Urinary bladder (tissue), 4 donors: ENCODE data around the gene MAP6D1. TPM values are rescaled to one million over a fixed set of nuclear protein-coding genes. Genes with fewer than 3 reads are reported as not detected.
A peak's percentile ranks its signal among the peaks of the same experiment; 100 is the strongest.

ENCODE experiments used
- DNase-seq: peaks from one replicate; pipeline ENCODE4 v3.0.0-alpha.2; 2015; ENCODE audit errors: extremely low spot score
- H3K27ac ChIP-seq: one replicate; pipeline ENCODE4 v1.5.1; 2013; ENCODE audit warnings: low read depth, mild to moderate bottlenecking, moderate library complexity
- H3K36me3 ChIP-seq: one replicate; pipeline ENCODE4 v1.6.1; 2013; ENCODE audit warnings: mild to moderate bottlenecking, moderate library complexity; ENCODE audit not compliant: insufficient read depth
- H3K4me1 ChIP-seq: one replicate; pipeline ENCODE4 v1.6.1; 2013; ENCODE audit warnings: mild to moderate bottlenecking, moderate library complexity; ENCODE audit not compliant: insufficient read depth
- H3K4me3 ChIP-seq: one replicate; pipeline ENCODE4 v1.5.1; 2013; ENCODE audit warnings: low read depth, low read length
- WGBS: extraction: QIAGEN DNeasy Blood & Tissue Kit; methylation state at CpG from one replicate; pipeline ENCODE4 v1.1.7; 2013; 5-methylcytosine and 5-hydroxymethylcytosine counted together
- polyA plus RNA-seq: library from polyadenylated mRNA; stranded (reverse); fragments of 200-250 nt; gene quantifications from one replicate; pipeline ENCODE4 v1.2.3, GENCODE V29; 2013
- total RNA-seq: library from RNA; depleted of rRNA; stranded (reverse); fragments of >200 nt; gene quantifications from one replicate; pipeline ENCODE4 v1.2.3, GENCODE V29; 2014
- donor health status: healthy with polysubstance abuse.
- donor health status: healthy.

The MAP6D1 gene
- total and polyA plus RNA-seq, 2 donors, result 1.2 to 2.0 TPM

- H3K36me3 ChIP-seq, result no peaks in the 10 kb centered on the region
- WGBS, result 85% methylated on average over 20 of the region's 20 CpGs
- H3K27ac ChIP-seq, result no peak overlapping the region
- DNase-seq, result no peak
- H3K4me3 ChIP-seq, result no peak overlapping the region
- no peaks in the 10 kb centered on the region for H3K4me1 ChIP-seq
These were observed 8.5 kb downstream of the MAP6D1 start for GRCh38 chr3:183816681-183817510.

GRCh38 chr3:183815951-183816475, 9.4 kb downstream of the MAP6D1 start:
- H3K36me3 ChIP-seq, result no peaks in the 10 kb centered on the region
- 78% methylated on average over 12 of the region's 12 CpGs for WGBS
- H3K27ac ChIP-seq, result no peak overlapping the region
- no peaks in the 10 kb centered on the region for H3K4me1 ChIP-seq
- no peak overlapping the region for H3K4me3 ChIP-seq
- no peak for DNase-seq

DNA sequence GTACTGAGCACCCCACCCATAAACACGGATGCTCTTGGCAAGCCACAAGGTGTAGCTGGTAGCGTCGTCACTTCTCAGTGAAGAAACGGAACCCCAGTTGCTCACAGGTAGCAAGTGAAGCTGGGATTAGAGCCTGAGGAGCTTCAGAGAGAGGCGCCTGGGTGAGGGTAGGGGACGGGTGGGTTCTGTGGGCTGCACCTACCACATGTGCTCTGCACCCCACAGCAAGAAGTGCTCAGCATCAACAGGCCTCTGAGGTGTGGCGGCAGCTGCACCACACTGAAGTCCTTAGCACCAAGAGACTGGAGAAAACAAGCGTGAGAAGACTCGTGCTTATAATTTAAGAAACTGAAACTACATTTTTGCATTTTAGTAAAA, 9.8 kb downstream of the MAP6D1 start:
- DNase-seq, result no peak
- 76% methylated on average over 9 of the region's 9 CpGs for WGBS
- Histone ChIP-seq H3K36me3 (no peaks in the 10 kb centered on the region), H3K4me3 (no peak overlapping the region), H3K27ac (no peak overlapping the region), H3K4me1 (no peaks in the 10 kb centered on the region)

DNA sequence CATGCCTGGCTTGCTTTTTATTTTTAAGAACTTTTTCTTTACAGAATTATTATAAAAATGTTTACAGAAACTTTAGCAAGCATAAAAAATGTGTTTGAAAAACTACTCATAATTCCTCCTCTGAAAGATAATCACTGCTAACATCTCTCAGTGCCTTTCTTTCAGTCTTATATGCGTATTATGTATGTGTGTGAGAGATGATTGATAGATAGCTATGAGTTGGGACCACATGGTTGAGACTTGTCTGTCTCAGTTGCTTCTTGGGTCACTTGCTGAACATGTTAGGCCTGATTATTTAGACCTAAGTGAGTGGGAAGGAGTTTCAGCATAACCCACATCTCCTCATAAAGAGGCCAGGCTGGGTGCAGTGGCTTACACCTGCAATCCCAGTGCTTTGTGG, 11.1 kb downstream of the MAP6D1 start:
- DNase-seq, result no peak
- no peak overlapping the region for H3K4me3 ChIP-seq

GRCh38 chr3:183812761-183813445, 12.5 kb downstream of the MAP6D1 start:
- H3K4me3 ChIP-seq, result no peak overlapping the region
- 60% methylated on average over 8 of the region's 8 CpGs for WGBS
- H3K27ac ChIP-seq, result no peak overlapping the region
- peak; percentile 28 for DNase-seq
- H3K4me1 ChIP-seq, result no peaks in the 10 kb centered on the region
- H3K36me3 ChIP-seq, result no peaks in the 10 kb centered on the region

More for the DNA sequence above, 11.1 kb downstream of the MAP6D1 start:
- H3K36me3 ChIP-seq, result no peaks in the 10 kb centered on the region
- WGBS, result 93% methylated on average over 1 of the region's 1 CpG
- no peak overlapping the region for H3K27ac ChIP-seq
- H3K4me1 ChIP-seq, result no peaks in the 10 kb centered on the region

- DNase-seq, result no peak
- Histone ChIP-seq H3K4me1 (no peaks in the 10 kb centered on the region), H3K27ac (no peak overlapping the region), H3K4me3 (no peak overlapping the region), H3K36me3 (no peaks in the 10 kb centered on the region)
- 94% methylated on average over 11 of the region's 11 CpGs for WGBS
These were observed 13.7 kb downstream of the MAP6D1 start for GRCh38 chr3:183811638-183812037.

DNA sequence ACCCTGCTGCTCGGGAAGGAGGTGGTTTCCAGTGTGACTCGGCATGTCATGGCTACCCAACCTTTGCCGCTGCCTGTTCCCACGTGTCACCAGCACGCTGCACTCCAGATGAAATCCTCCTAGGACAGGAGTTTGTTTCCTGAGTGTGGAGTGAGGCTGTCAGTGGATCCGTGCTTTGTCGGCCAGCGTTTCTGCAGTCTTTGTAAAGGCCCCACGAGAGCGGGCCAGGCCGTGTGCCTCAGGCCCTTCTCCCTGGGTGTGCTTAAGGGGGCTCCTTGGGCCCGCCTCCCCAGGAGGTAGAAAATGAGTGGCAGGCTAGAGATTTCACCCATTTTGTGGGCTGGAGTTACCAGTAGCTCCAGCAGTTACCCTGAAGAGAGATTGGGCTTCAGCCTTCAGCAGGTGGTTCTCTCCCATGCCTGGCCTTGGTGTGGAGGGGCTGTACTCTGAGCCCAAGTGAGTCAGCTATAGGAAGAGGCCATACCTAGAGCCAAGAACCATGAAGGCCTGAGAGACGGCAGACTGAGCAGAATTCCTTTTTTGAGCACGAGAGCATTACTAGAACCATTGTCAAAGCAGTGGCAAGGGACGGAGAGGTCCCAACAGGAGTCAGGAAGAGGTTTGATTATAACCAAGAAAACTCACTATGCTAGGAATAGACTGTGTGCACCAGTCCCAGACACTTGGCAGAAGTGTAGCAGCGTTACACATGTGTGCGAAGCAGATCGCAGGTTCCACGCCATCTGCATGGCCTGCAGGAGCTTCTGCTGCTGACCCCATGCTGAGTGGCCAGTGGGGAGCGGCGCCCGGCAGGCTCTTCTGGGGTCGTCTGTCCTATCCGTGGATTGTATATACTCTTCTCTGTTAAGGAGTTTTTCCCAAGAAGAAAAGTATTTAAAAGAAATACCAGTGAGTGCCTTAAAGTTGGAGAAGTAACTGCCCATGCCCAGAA, 14.5 kb downstream of the MAP6D1 start:
- no peaks in the 10 kb centered on the region for H3K4me1 ChIP-seq
- WGBS, result 88% methylated on average over 24 of the region's 24 CpGs
- no peaks in the 10 kb centered on the region for H3K36me3 ChIP-seq
- H3K27ac ChIP-seq, result no peak overlapping the region
- DNase-seq, result no peak
- no peak overlapping the region for H3K4me3 ChIP-seq

DNA sequence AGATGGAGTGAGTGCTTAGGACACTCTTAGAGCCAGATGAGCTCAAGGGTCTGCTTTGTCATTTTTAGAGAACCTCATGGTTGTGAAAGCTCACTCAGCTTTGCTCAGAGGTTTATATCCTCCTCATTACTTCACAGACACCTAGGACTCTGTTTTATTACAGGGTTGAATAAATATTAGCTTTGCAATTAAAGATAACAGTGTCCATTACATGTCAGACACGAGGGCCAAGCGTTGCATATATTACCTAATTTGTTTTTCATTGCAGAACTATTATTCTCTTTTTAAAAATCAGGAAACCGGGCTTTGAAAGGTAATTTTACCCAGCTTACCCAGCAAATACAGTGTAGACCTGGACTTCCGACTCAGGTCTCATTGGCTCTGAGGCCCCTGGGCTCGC, 16.1 kb downstream of the MAP6D1 start:
- Histone ChIP-seq H3K36me3 (peaks cover 2% of the 10 kb centered on the region), H3K27ac (no peak overlapping the region), H3K4me3 (no peak overlapping the region), H3K4me1 (no peaks in the 10 kb centered on the region)
- 74% methylated on average over 5 of the region's 5 CpGs for WGBS
- DNase-seq, result no peak

GRCh38 chr3:183808355-183808754, 17.0 kb downstream of the MAP6D1 start:
- Histone ChIP-seq H3K4me1 (no peaks in the 10 kb centered on the region), H3K4me3 (no peak overlapping the region), H3K36me3 (peaks cover 2% of the 10 kb centered on the region), H3K27ac (no peak overlapping the region)
- WGBS, result 96% methylated on average over 11 of the region's 11 CpGs
- DNase-seq, result no peak

DNA sequence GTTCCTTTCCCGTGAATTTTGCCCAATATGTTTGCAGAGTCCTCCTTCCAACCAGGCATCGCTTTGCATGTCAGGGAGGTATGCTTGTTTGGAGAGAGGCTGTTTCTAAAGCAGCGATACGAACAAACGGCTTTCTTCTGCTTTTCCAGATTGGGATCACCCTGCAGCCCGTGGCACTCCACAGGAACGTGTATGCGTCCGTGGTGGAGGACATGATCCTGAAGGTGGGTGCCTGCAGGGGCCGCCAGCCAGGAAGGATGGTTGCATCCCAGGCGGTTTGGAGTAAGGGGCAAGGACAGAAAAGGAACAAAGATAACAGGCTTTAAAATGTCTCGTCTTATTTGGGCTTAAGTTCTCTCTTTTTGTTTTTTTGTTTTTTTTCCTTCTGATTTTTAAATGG, 17.5 kb downstream of the MAP6D1 start:
- no peak overlapping the region for H3K4me3 ChIP-seq
- no peaks in the 10 kb centered on the region for H3K4me1 ChIP-seq
- WGBS, result 95% methylated on average over 12 of the region's 12 CpGs
- no peak overlapping the region for H3K27ac ChIP-seq
- DNase-seq, result no peak
- H3K36me3 ChIP-seq, result peaks cover 2% of the 10 kb centered on the region

DNA sequence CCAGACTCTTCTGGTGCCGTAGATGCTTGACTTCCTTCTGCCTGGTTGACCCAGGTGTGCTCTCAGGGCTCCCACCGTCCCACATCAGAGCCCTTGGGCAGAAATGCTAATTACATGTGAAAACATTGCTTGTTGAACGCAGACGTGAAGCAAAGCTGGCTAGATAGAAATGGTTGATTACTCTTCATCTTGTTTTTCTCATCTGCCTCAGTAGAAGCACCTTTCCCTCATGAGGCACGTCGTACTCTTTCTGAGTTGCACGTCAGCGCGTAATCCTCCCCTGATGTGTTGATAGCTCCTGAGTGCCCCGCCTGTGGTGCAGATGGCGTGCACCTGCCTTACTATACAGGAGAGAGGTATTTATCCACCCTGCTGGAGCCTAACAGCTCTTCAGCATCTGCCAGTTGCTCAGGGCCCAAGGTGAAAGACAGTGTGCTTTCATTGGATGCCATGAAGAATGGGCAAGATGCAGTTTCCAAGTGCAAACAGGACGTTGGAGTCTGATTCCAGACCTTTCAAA, 18.1 kb downstream of the MAP6D1 start:
- no peak for DNase-seq
- Histone ChIP-seq H3K36me3 (peaks cover 2% of the 10 kb centered on the region), H3K4me1 (no peaks in the 10 kb centered on the region), H3K4me3 (no peak overlapping the region), H3K27ac (no peak overlapping the region)
- WGBS, result 92% methylated on average over 12 of the region's 12 CpGs

DNA sequence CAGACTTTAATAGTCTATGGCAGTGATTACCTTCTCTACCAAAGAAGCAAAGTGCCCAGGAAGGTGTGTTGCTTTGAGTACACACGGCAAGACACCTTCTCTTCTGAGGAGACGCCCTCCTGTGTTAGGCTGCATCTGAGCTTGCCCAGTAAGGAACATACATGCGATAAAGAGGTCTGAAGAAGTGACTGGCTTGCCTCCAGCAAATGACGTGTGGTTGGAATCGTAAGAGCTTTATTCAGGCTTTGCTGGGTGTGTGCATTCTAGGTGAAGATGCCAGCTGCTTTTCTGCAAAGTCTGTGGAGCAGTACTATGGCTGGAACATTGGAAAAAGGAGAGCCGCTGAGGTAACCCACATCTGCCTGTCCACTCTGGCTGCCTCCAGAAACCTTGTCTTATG, 22.4 kb downstream of the MAP6D1 start:
- no peak overlapping the region for H3K27ac ChIP-seq
- DNase-seq, result no peak
- H3K36me3 ChIP-seq, result peaks cover 12% of the 10 kb centered on the region
- H3K4me1 ChIP-seq, result no peaks in the 10 kb centered on the region
- WGBS, result 62% methylated on average over 6 of the region's 6 CpGs
- no peak overlapping the region for H3K4me3 ChIP-seq

DNA sequence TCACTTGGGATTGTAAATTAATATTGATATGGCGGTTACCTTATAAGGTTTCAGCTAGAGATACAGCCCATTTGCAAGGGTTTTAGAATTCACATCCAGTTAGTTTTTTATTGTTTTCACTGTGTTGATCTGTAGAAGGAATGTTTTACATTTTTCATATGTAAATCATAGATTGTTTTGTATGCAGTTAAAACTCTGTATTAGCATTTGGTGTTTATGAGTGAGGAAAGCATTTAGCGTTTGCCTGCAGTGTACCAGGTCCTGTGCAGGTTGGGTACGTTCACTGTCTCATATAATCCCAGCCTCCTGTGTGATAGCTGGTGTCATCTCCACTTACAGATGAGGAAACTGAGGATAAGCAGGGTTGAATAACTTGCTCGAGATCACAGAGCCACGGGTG, 23.8 kb downstream of the MAP6D1 start:
- DNase-seq, result no peak
- Histone ChIP-seq H3K36me3 (peaks cover 12% of the 10 kb centered on the region), H3K4me3 (no peak overlapping the region), H3K4me1 (no peaks in the 10 kb centered on the region), H3K27ac (no peak overlapping the region)
- WGBS, result 94% methylated on average over 5 of the region's 5 CpGs
